Panc1 (cell line): ENCODE results near the gene CHTF8.

ENCODE experiments used
- CTCF ChIP-seq: fragments of 450-650 bp; IDR thresholded peaks from 2 replicates; pipeline ENCODE4 v1.5.1; 2017; ENCODE audit warnings: mild to moderate bottlenecking
- REST ChIP-seq, 2 experiments: IDR thresholded peaks; 2 replicates each; pipeline ENCODE4 v1.6.1; 2011 to 2012; ENCODE audit warnings: low read depth in 2 of 2, control low read depth in 1 of 2, low read length in 1 of 2, mild to moderate bottlenecking in 1 of 2, moderate library complexity in 1 of 2; ENCODE audit not compliant: insufficient read depth in 1 of 2
- TCF7L2 ChIP-seq: IDR thresholded peaks from 2 replicates; pipeline ENCODE4 v1.6.1; 2011; ENCODE audit warnings: mild to moderate bottlenecking, low read depth, low read length, inconsistent platforms

- TF ChIP-seq CTCF = no peak
- TF ChIP-seq REST (IDR thresholded peaks at IDR 0.05; ENCODE audit: insufficient read depth in 1 of 2, low read depth in 2 of 2, low read length in 1 of 2) = no peak
- TF ChIP-seq TCF7L2 = no peak
Measured at GRCh38 chr16:69119536-69119935, 12.9 kb downstream of the CHTF8 start.
